ENCODE measurements around the gene ABCC8. TPM values are rescaled to one million over a fixed set of nuclear protein-coding genes. Genes with fewer than 3 reads are reported as not detected.
A peak's percentile ranks its signal among the peaks of the same experiment; 100 is the strongest.

The ABCC8 gene
- polyA plus RNA-seq, 1 of the 3 experiments (the other 2 are of a cell fraction): 1.1 TPM

DNA sequence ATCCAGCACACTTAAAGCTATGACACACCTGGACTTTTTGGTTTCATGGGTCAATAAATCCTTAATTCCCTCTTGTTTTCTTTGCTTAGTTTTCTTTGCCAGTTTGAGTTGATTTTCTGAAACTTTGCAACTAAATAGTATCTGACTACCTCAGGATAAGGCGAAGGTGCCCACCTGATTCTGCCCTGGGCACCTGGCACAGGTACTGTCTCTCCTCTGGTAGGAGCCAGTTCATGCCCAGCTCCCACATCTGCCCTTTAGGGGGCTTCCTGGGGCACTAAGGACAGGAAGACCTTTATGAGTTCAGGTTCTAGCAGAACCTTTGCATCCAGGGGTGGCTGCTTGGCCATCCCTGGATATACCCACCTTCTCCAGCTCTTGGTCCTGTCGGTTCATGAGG, 68.6 kb downstream of the ABCC8 start:
- WGBS (ENCODE audit: low lambda C conversion rate): 35% methylated on average over 2 of the region's 2 CpGs
- Histone ChIP-seq H3K4me1 (ENCODE audit: control insufficient read depth in 1 of 2, insufficient read depth in 2 of 2, low read depth in 1 of 2, low read length in 1 of 2) (peaks cover 0 to 16% of the 10 kb centered on the region in 2 experiments; a peak in 1 of 4 replicates), H3K79me2 (ENCODE audit: insufficient read depth) (no peaks in the 10 kb centered on the region), H2AFZ (ENCODE audit: low read depth) (no peak overlapping the region), H3K36me3 (replicated peaks in 1 of 2; ENCODE audit: control insufficient read depth in 1 of 2, insufficient read depth in 2 of 2, low read length in 1 of 2) (no peaks in the 10 kb centered on the region), H3K27ac (ENCODE audit: low read depth in 2 of 2, low read length in 1 of 2) (no peak overlapping the region), H3K4me3 (ENCODE audit: low read depth in 2 of 2, low read length in 1 of 2) (no peak overlapping the region), H3K9me3 (no peaks in the 10 kb centered on the region), H4K20me1 (ENCODE audit: insufficient read depth) (no peaks in the 10 kb centered on the region), H3F3A (replicated peaks; ENCODE audit: insufficient read depth) (no peaks in the 10 kb centered on the region), H3K9me2 (no peaks in the 10 kb centered on the region), H3K4me2 (no peak overlapping the region), H3K27me3 (ENCODE audit: insufficient read depth) (no peaks in the 10 kb centered on the region), H3K9ac (no peak overlapping the region)
- ChIA-PET CTCF (interaction anchor here (0.7 to 4.2 kb wide), 5 partner anchors 19 to 96 kb away, joined by 3 to 13 read pairs (median 7); partner anchors contain the start of gene KCNJ11), POLR2A (no interaction called here)
- DNase-seq: no peak
- TF ChIP-seq, protein P1, sequence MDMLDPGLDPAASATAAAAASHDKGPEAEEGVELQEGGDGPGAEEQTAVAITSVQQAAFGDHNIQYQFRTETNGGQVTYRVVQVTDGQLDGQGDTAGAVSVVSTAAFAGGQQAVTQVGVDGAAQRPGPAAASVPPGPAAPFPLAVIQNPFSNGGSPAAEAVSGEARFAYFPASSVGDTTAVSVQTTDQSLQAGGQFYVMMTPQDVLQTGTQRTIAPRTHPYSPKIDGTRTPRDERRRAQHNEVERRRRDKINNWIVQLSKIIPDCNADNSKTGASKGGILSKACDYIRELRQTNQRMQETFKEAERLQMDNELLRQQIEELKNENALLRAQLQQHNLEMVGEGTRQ (IDR thresholded peaks at IDR 0.05; ENCODE audit: borderline replicate concordance, low read depth, low read length): no peak
- TF ChIP-seq SIN3A (IDR thresholded peaks at IDR 0.05; ENCODE audit: borderline replicate concordance, low read depth, low read length) (no peak), YY1 (IDR thresholded peaks at IDR 0.05; ENCODE audit: low read depth) (no peak), MXI1 (IDR thresholded peaks at IDR 0.05; ENCODE audit: low read depth, low read length) (no peak), RFX5 (IDR thresholded peaks at IDR 0.05; ENCODE audit: low read length) (no peak), EZH2phosphoT487 (IDR thresholded peaks at IDR 0.05; ENCODE audit: borderline replicate concordance, low read depth) (no peak), GABPA (IDR thresholded peaks at IDR 0.05; ENCODE audit: low read depth) (no peak), GATA2 (CRISPR knock-in tag; IDR thresholded peaks at IDR 0.05) (no peak), FOXM1 (IDR thresholded peaks at IDR 0.05; ENCODE audit: low read depth) (no peak), EP300 (IDR thresholded peaks at IDR 0.05; ENCODE audit: borderline replicate concordance in 1 of 2, low read depth in 1 of 2, low read length in 1 of 2) (no peak)
- TF ChIP-seq, protein P2, sequence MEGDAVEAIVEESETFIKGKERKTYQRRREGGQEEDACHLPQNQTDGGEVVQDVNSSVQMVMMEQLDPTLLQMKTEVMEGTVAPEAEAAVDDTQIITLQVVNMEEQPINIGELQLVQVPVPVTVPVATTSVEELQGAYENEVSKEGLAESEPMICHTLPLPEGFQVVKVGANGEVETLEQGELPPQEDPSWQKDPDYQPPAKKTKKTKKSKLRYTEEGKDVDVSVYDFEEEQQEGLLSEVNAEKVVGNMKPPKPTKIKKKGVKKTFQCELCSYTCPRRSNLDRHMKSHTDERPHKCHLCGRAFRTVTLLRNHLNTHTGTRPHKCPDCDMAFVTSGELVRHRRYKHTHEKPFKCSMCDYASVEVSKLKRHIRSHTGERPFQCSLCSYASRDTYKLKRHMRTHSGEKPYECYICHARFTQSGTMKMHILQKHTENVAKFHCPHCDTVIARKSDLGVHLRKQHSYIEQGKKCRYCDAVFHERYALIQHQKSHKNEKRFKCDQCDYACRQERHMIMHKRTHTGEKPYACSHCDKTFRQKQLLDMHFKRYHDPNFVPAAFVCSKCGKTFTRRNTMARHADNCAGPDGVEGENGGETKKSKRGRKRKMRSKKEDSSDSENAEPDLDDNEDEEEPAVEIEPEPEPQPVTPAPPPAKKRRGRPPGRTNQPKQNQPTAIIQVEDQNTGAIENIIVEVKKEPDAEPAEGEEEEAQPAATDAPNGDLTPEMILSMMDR (IDR thresholded peaks at IDR 0.05): no peak
- TF ChIP-seq, protein P3, sequence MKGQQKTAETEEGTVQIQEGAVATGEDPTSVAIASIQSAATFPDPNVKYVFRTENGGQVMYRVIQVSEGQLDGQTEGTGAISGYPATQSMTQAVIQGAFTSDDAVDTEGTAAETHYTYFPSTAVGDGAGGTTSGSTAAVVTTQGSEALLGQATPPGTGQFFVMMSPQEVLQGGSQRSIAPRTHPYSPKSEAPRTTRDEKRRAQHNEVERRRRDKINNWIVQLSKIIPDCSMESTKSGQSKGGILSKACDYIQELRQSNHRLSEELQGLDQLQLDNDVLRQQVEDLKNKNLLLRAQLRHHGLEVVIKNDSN (IDR thresholded peaks at IDR 0.05; ENCODE audit: borderline replicate concordance, low read depth): no peak
- TF ChIP-seq, protein P4, sequence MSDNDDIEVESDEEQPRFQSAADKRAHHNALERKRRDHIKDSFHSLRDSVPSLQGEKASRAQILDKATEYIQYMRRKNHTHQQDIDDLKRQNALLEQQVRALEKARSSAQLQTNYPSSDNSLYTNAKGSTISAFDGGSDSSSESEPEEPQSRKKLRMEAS (IDR thresholded peaks at IDR 0.05; ENCODE audit: low read depth): no peak

DNA sequence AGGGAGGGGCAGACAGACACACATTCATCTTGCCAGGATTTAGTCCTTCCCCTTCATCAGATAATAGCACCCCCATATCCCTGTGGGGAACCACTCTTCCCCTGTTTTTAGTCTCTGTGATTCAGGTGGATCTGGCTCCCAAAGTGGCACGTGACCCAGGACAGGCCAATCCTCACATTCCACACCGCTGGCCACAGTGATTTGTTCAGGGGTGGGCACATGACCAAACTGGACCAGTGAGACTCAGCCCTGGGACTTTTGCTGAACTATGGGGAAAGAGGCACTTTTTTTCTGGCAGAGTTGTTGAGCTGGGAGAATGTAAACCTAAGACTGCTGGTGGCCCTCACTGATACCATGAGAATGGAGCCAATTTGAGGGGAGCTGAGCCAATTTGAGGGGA, 69.1 kb downstream of the ABCC8 start:
- no peak overlapping the region for H3K4me2 ChIP-seq
- no peak overlapping the region for H3K9ac ChIP-seq
- H3F3A ChIP-seq (replicated peaks; ENCODE audit: insufficient read depth): no peaks in the 10 kb centered on the region
- H3K79me2 ChIP-seq (ENCODE audit: insufficient read depth): no peaks in the 10 kb centered on the region
- no peak overlapping the region for H2AFZ ChIP-seq (ENCODE audit: low read depth)
- H3K4me1 ChIP-seq (ENCODE audit: control insufficient read depth in 1 of 2, insufficient read depth in 2 of 2, low read depth in 1 of 2, low read length in 1 of 2): peaks cover 0 to 16% of the 10 kb centered on the region in 2 experiments; a peak in 1 of 4 replicates
- H3K36me3 ChIP-seq (replicated peaks in 1 of 2; ENCODE audit: control insufficient read depth in 1 of 2, insufficient read depth in 2 of 2, low read length in 1 of 2): no peaks in the 10 kb centered on the region
- no peaks in the 10 kb centered on the region for H3K9me2 ChIP-seq
- no peaks in the 10 kb centered on the region for H3K27me3 ChIP-seq (ENCODE audit: insufficient read depth)
- TF ChIP-seq, protein P3 (IDR thresholded peaks at IDR 0.05; ENCODE audit: borderline replicate concordance, low read depth): peak; percentile 40; the same call in 1 of the 2 replicates
- no peak for TF ChIP-seq NRF1 (IDR thresholded peaks at IDR 0.05; ENCODE audit: low read depth, low read length)
- TF ChIP-seq, protein P5, sequence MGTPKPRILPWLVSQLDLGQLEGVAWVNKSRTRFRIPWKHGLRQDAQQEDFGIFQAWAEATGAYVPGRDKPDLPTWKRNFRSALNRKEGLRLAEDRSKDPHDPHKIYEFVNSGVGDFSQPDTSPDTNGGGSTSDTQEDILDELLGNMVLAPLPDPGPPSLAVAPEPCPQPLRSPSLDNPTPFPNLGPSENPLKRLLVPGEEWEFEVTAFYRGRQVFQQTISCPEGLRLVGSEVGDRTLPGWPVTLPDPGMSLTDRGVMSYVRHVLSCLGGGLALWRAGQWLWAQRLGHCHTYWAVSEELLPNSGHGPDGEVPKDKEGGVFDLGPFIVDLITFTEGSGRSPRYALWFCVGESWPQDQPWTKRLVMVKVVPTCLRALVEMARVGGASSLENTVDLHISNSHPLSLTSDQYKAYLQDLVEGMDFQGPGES (IDR thresholded peaks at IDR 0.05; ENCODE audit: low read depth, low read length): no peak
- TF ChIP-seq RXRA (IDR thresholded peaks at IDR 0.05; ENCODE audit: borderline replicate concordance, low read depth): no peak
- TF ChIP-seq EZH2phosphoT487 (IDR thresholded peaks at IDR 0.05; ENCODE audit: borderline replicate concordance, low read depth): no peak
- TF ChIP-seq RFX5 (IDR thresholded peaks at IDR 0.05; ENCODE audit: low read length): no peak
- TF ChIP-seq EP300 (IDR thresholded peaks at IDR 0.05; ENCODE audit: borderline replicate concordance in 1 of 2, low read depth in 1 of 2, low read length in 1 of 2): no peak
- no peak for TF ChIP-seq FOSL2 (IDR thresholded peaks at IDR 0.05; ENCODE audit: borderline replicate concordance, low read depth)
- TF ChIP-seq CHD2 (IDR thresholded peaks at IDR 0.05; ENCODE audit: low read length, partially characterized antibody): no peak
- H3K9me3 ChIP-seq: no peaks in the 10 kb centered on the region
- POLR2A ChIA-PET: no interaction called here
- no peaks in the 10 kb centered on the region for H4K20me1 ChIP-seq (ENCODE audit: insufficient read depth)
- no peak overlapping the region for H3K27ac ChIP-seq (ENCODE audit: low read depth in 2 of 2, low read length in 1 of 2)
- no peak for DNase-seq
- no peak overlapping the region for H3K4me3 ChIP-seq (ENCODE audit: low read depth in 2 of 2, low read length in 1 of 2)
- CTCF ChIA-PET: interaction anchor here (1.4 to 4.2 kb wide), 4 partner anchors 19 to 96 kb away, joined by 3 to 13 read pairs (median 8); partner anchors contain the start of gene KCNJ11
- WGBS (ENCODE audit: low lambda C conversion rate): 56% methylated on average over 2 of the region's 2 CpGs

All from SK-N-SH (cell line).